Measurements from ENCODE around the gene DBNDD1. TPM values are rescaled to one million over a fixed set of nuclear protein-coding genes. Genes with fewer than 3 reads are reported as not detected.

The DBNDD1 gene
- total RNA-seq, 2 donors from 2014 or later: 10.9 to 14.8 TPM

DNA sequence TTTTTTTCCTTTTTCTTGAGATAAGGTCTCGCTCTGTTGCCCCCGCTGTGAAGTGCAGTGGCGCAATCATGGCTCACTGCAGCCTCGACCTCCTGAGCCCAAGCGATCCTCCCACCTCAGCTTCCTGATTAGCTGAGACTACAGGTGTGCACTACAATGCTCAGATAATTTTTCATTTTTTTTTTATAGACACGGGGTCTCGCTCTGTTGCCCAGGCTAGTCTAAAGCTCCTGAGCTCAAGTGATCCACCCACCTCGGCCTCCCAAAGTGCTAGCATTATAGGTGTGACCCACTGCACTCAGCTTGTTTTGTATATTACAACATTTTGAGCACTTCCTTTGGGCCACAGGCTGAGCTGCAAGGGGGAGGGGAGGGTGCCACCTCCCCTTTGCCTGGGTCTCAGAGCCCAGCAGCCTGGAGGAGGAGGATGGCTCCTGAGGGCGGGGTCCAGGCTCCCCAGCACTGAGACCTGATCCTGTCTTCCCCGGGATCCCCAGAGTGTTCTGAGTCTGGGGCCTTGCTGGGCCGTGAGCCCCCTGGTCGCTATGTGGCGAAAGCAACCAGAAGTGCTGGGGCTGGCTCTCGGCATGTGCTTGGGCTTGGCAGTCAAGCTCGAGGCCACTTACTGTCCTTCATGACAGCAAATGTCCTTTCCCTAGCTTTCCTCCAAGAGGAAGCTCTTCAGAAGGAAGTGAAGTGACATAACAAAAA, 62.6 kb downstream of the DBNDD1 start:
- H3K4me3 ChIP-seq: no peak overlapping the region
- no peaks in the 10 kb centered on the region for H3K4me1 ChIP-seq
- intact Hi-C loops (cut with DNase I): no loop called here
- no peaks in the 10 kb centered on the region for H3K9me3 ChIP-seq
- H3K36me3 ChIP-seq (replicated peaks in 1 of 2; ENCODE audit: insufficient read depth in 1 of 2, low read depth in 2 of 2): peaks cover 3 to 4% of the 10 kb centered on the region in 2 donors
- TF ChIP-seq POLR2A (IDR thresholded peaks at IDR 0.05): no peak
- TF ChIP-seq, protein P1, sequence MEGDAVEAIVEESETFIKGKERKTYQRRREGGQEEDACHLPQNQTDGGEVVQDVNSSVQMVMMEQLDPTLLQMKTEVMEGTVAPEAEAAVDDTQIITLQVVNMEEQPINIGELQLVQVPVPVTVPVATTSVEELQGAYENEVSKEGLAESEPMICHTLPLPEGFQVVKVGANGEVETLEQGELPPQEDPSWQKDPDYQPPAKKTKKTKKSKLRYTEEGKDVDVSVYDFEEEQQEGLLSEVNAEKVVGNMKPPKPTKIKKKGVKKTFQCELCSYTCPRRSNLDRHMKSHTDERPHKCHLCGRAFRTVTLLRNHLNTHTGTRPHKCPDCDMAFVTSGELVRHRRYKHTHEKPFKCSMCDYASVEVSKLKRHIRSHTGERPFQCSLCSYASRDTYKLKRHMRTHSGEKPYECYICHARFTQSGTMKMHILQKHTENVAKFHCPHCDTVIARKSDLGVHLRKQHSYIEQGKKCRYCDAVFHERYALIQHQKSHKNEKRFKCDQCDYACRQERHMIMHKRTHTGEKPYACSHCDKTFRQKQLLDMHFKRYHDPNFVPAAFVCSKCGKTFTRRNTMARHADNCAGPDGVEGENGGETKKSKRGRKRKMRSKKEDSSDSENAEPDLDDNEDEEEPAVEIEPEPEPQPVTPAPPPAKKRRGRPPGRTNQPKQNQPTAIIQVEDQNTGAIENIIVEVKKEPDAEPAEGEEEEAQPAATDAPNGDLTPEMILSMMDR (IDR thresholded peaks at IDR 0.05): no peak
- no peaks in the 10 kb centered on the region for H3K27me3 ChIP-seq
- no peak for DNase-seq
- 82 to 91% methylated on average over 10 to 15 of the region's 15 CpGs for WGBS, 2 donors
- ATAC-seq: no peak
- H3K27ac ChIP-seq: no peak overlapping the region

DNA sequence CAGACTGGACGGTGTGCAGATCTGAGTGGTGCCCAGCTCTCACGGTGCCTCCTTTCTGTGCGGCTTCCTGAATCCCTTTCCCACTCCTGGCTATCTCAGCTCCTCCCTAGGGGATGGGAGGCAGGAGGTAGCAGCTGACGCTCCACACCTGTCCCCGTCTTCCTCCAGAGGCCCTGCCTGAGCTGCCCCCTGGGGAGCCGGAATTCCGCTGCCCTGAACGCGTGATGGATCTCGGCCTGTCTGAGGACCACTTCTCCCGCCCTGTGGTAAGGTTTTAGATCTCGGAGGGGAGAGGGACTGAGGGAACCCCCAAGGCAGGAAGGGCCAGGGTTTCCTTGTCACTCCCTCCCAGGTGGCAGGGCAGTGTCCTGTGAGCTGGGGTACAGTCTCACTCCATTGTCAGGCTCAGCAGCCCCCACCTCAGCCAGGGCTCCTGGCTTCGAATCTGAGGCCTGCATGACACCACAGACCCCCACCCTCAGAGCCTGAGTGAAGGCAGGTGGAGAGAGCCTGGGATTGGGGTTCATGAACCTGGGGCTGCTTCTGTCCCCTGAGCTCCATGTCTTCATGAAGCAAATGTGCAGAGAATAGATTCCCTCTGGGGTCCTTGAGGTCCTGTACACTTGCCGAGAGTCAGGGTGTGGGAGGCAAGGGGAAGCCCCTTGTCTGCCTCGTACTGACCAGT, 64.1 kb downstream of the DBNDD1 start:
- Histone ChIP-seq H3K4me1 (peaks cover under 1% of the 10 kb centered on the region), H3K27me3 (no peaks in the 10 kb centered on the region), H3K4me3 (no peak overlapping the region), H3K9me3 (no peaks in the 10 kb centered on the region), H3K36me3 (replicated peaks in 1 of 2; ENCODE audit: insufficient read depth in 1 of 2, low read depth in 2 of 2) (peaks cover 3 to 4% of the 10 kb centered on the region in 2 donors), H3K27ac (no peak overlapping the region)
- no peak for DNase-seq
- intact Hi-C loops (cut with DNase I): no loop called here
- no peak for TF ChIP-seq POLR2A (IDR thresholded peaks at IDR 0.05)
- TF ChIP-seq, protein P1 (IDR thresholded peaks at IDR 0.05): no peak
- ATAC-seq: no peak
- WGBS, 2 donors: 90 to 96% methylated on average over 5 to 13 of the region's 15 CpGs

Other genes with a start within 250 kb of the DBNDD1 start
- gene FANCA, start 202.8 kb downstream of the DBNDD1 start, total RNA-seq: 1 to 10 TPM; 2.1 to 4.6 TPM
- gene SPIRE2, start 191.0 kb downstream of the DBNDD1 start, total RNA-seq: 1 to 10 TPM; 7.3 to 7.6 TPM
- gene TCF25, start 145.9 kb downstream of the DBNDD1 start, total RNA-seq: 100 to 1,000 TPM in 1 of 2 donors, 10 to 100 TPM in 1; 74.2 to 258 TPM
- gene MC1R, start 100.6 kb downstream of the DBNDD1 start, total RNA-seq: 1 to 10 TPM; 3.6 TPM
- gene TUBB3, start 96.1 kb downstream of the DBNDD1 start, total RNA-seq: 1 to 10 TPM in 1 of 2 donors, not detected in 1; 2.9 TPM
- 10 to 100 TPM; 51.6 to 80.8 TPM for gene DEF8, start 70.7 kb downstream of the DBNDD1 start, total RNA-seq
- gene PRDM7, start 57.9 kb upstream of the DBNDD1 start, total RNA-seq: not detected

All from body of pancreas (tissue), 4 donors.